GM23248 (cell line): Measurements from ENCODE around the gene OR4X1. TPM values are rescaled to one million over a fixed set of nuclear protein-coding genes. Genes with fewer than 3 reads are reported as not detected.

ENCODE experiments used
- DNase-seq: peaks from one replicate; pipeline ENCODE4 v3.0.0-alpha.2; 2015
- H2AFZ ChIP-seq: fragments of 200-600 bp; sonication (generic); 2 replicates; pipeline ENCODE4 v1.6.1; 2016; ENCODE audit warnings: antibody characterized with exemption
- H3F3A ChIP-seq: fragments of 200-600 bp; sonication (generic); 2 replicates; pipeline ENCODE4 v1.6.1; 2016; ENCODE audit warnings: mild to moderate bottlenecking, antibody characterized with exemption, mixed run types; ENCODE audit not compliant: insufficient read depth
- H3K27ac ChIP-seq: fragments of 200-600 bp; sonication (generic); 2 replicates; pipeline ENCODE4 v1.5.1; 2016; ENCODE audit warnings: mild to moderate bottlenecking
- H3K27me3 ChIP-seq: fragments of 200-600 bp; sonication (generic); replicated peaks from 2 replicates; pipeline ENCODE4 v1.6.1; 2016; ENCODE audit warnings: mild to moderate bottlenecking; ENCODE audit not compliant: insufficient read depth
- H3K36me3 ChIP-seq: fragments of 200-600 bp; sonication (generic); 2 replicates; pipeline ENCODE4 v1.6.1; 2016; ENCODE audit warnings: low read depth, mild to moderate bottlenecking
- H3K4me1 ChIP-seq: fragments of 200-600 bp; sonication (generic); 2 replicates; pipeline ENCODE4 v1.6.1; 2016; ENCODE audit warnings: mild to moderate bottlenecking; ENCODE audit not compliant: insufficient read depth
- H3K4me2 ChIP-seq: fragments of 200-600 bp; sonication (generic); one replicate; pipeline ENCODE4 v1.6.1; 2016; ENCODE audit warnings: mild to moderate bottlenecking; ENCODE audit not compliant: unreplicated experiment
- H3K4me3 ChIP-seq: fragments of 200-600 bp; sonication (generic); 2 replicates; pipeline ENCODE4 v1.5.1; 2016; ENCODE audit warnings: mild to moderate bottlenecking
- H3K79me2 ChIP-seq: fragments of 200-600 bp; sonication (generic); 2 replicates; pipeline ENCODE4 v1.6.1; 2016; ENCODE audit warnings: mild to moderate bottlenecking; ENCODE audit not compliant: insufficient read depth
- H3K9ac ChIP-seq: fragments of 200-600 bp; sonication (generic); 2 replicates; pipeline ENCODE4 v1.6.1; 2016; ENCODE audit warnings: mild to moderate bottlenecking
- H3K9me2 ChIP-seq: fragments of 200-600 bp; sonication (generic); 2 replicates; pipeline ENCODE4 v1.6.1; 2016; ENCODE audit warnings: mixed run types, mild to moderate bottlenecking, moderate library complexity; ENCODE audit not compliant: insufficient read depth
- H3K9me3 ChIP-seq: fragments of 200-600 bp; sonication (generic); one replicate; pipeline ENCODE4 v1.6.1; 2017; ENCODE audit warnings: low read depth
- H4K20me1 ChIP-seq: fragments of 200-600 bp; sonication (generic); 2 replicates; pipeline ENCODE4 v1.6.0; 2016; ENCODE audit not compliant: insufficient read depth
- EZH2 ChIP-seq: fragments of 200-600 bp; sonication (generic); IDR thresholded peaks from 2 replicates; pipeline ENCODE4 v1.6.1; 2018; ENCODE audit warnings: antibody characterized with exemption, mild to moderate bottlenecking; ENCODE audit not compliant: insufficient read depth, poor library complexity, severe bottlenecking
- EZH2phosphoT487 ChIP-seq: fragments of 200-600 bp; sonication (generic); IDR thresholded peaks from 2 replicates; pipeline ENCODE4 v1.6.1; 2018; ENCODE audit warnings: antibody characterized with exemption, moderate library complexity, mild to moderate bottlenecking, low read depth; ENCODE audit not compliant: insufficient read depth
- WGBS, 2 experiments: methylation state at CpG; one replicate each; pipeline ENCODE4 v1.1.6; 2015 to 2017; ENCODE audit warnings: low lambda C conversion rate in 2 of 2, low coverage in 1 of 2; ENCODE audit errors: missing lambda C conversion rate in 2 of 2; 5-methylcytosine and 5-hydroxymethylcytosine counted together
- in situ Hi-C: fragments of 300-500 bp; cut with MboI; formaldehyde crosslinking; loops from 2 replicates; pipeline ENCODE4 v1.15.0; 2020
- polyA plus RNA-seq: library from polyadenylated mRNA; unstranded; fragments of >200 nt; fragmentation: Nextera tagmentation; extraction: Ambion mirVana; gene quantifications from 2 replicates; pipeline ENCODE4 v1.2.1, GENCODE V29; 2016
- total RNA-seq: library from RNA; depleted of rRNA; stranded (reverse); fragments of >200 nt; shearing (Covaris generic); gene quantifications from 2 replicates; pipeline ENCODE4 v1.2.3, GENCODE V29; 2014

The OR4X1 gene
- total and polyA plus RNA-seq, 2 experiments from 2014 or later, result not detected

- H3K4me1 ChIP-seq, result no peaks in the 10 kb centered on the region
- H3K4me2 ChIP-seq, result no peak overlapping the region
- no peaks in the 10 kb centered on the region for H4K20me1 ChIP-seq
- no peaks in the 10 kb centered on the region for H3K9me2 ChIP-seq
- TF ChIP-seq EZH2phosphoT487, result no peak
- TF ChIP-seq EZH2, result no peak
- no peaks in the 10 kb centered on the region for H3F3A ChIP-seq
- no peak overlapping the region for H2AFZ ChIP-seq
- in situ Hi-C loops, result no loop called here
- H3K79me2 ChIP-seq, result no peaks in the 10 kb centered on the region
- no peaks in the 10 kb centered on the region for H3K9me3 ChIP-seq
- no peak overlapping the region for H3K9ac ChIP-seq
- no peak overlapping the region for H3K27ac ChIP-seq
- 4 to 5% methylated on average over 3 of the region's 3 CpGs for whole genome bisulfite sequencing, 2 experiments
- H3K4me3 ChIP-seq, result no peak overlapping the region
- DNase-seq, result no peak
- no peaks in the 10 kb centered on the region for H3K27me3 ChIP-seq
- H3K36me3 ChIP-seq, result no peaks in the 10 kb centered on the region
These were observed 25.9 kb upstream of the OR4X1 start for GRCh38 chr11:48237727-48238126.

GRCh38 chr11:48242501-48242900 is 21.2 kb upstream of the OR4X1 start:
- Histone ChIP-seq H3K27me3 (no peaks in the 10 kb centered on the region), H3K4me3 (no peak overlapping the region), H3F3A (no peaks in the 10 kb centered on the region), H3K79me2 (no peaks in the 10 kb centered on the region), H3K9me2 (no peaks in the 10 kb centered on the region), H3K9ac (no peak overlapping the region), H3K9me3 (no peaks in the 10 kb centered on the region), H3K36me3 (no peaks in the 10 kb centered on the region), H3K4me2 (no peak overlapping the region), H4K20me1 (no peaks in the 10 kb centered on the region), H3K4me1 (no peaks in the 10 kb centered on the region), H3K27ac (no peak overlapping the region), H2AFZ (no peak overlapping the region)
- no peak for TF ChIP-seq EZH2phosphoT487
- no peak for TF ChIP-seq EZH2
- in situ Hi-C loops, result no loop called here
- WGBS, 2 experiments, result 19 to 25% methylated on average over 3 of the region's 3 CpGs
- no peak for DNase-seq

- no peak within 1 kb of the TSS for H2AFZ ChIP-seq
- in situ Hi-C loops, result no loop called here
- H3K27me3 ChIP-seq, result no peaks in the 10 kb centered on the region
- no peak within 1 kb of the TSS for H3K9ac ChIP-seq
- H3K9me2 ChIP-seq, result no peaks in the 10 kb centered on the region
- no peak within 1 kb of the TSS for H3K27ac ChIP-seq
- no peak within 1 kb of the TSS for H3K4me2 ChIP-seq
- no peaks in the 10 kb centered on the region for H4K20me1 ChIP-seq
- no peaks in the 10 kb centered on the region for H3K9me3 ChIP-seq
- H3F3A ChIP-seq, result no peaks in the 10 kb centered on the region
- no peak within 1 kb of the TSS for H3K4me3 ChIP-seq
- H3K4me1 ChIP-seq, result no peaks in the 10 kb centered on the region
- no peaks in the 10 kb centered on the region for H3K36me3 ChIP-seq
- DNase-seq, result no peak
- no peak for TF ChIP-seq EZH2phosphoT487
- no peak for TF ChIP-seq EZH2
- H3K79me2 ChIP-seq, result no peaks in the 10 kb centered on the region
These were observed 18.9 kb upstream of the OR4X1 start, which contains the start of gene OR4X2 for GRCh38 chr11:48244804-48245203. OR4X2 (plus strand) TSS chr11:48245104; CDS start chr11:48245104, 0 bp downstream.

GRCh38 chr11:48248902-48249301 is 14.8 kb upstream of the OR4X1 start:
- no peak overlapping the region for H3K4me2 ChIP-seq
- H3K27ac ChIP-seq, result no peak overlapping the region
- no peaks in the 10 kb centered on the region for H3K36me3 ChIP-seq
- no peak overlapping the region for H3K9ac ChIP-seq
- H3F3A ChIP-seq, result no peaks in the 10 kb centered on the region
- 32 to 33% methylated on average over 1 of the region's 1 CpG for WGBS, 2 experiments
- no peaks in the 10 kb centered on the region for H3K27me3 ChIP-seq
- H3K9me3 ChIP-seq, result no peaks in the 10 kb centered on the region
- no peaks in the 10 kb centered on the region for H4K20me1 ChIP-seq
- DNase-seq, result no peak
- in situ Hi-C loops, result no loop called here
- H2AFZ ChIP-seq, result no peak overlapping the region
- no peak overlapping the region for H3K4me3 ChIP-seq
- H3K79me2 ChIP-seq, result no peaks in the 10 kb centered on the region
- no peaks in the 10 kb centered on the region for H3K9me2 ChIP-seq
- no peaks in the 10 kb centered on the region for H3K4me1 ChIP-seq
- TF ChIP-seq EZH2phosphoT487 (no peak), EZH2 (no peak)

- no peak overlapping the region for H3K4me3 ChIP-seq
- H2AFZ ChIP-seq, result no peak overlapping the region
- H4K20me1 ChIP-seq, result no peaks in the 10 kb centered on the region
- H3K4me2 ChIP-seq, result no peak overlapping the region
- TF ChIP-seq EZH2 (no peak), EZH2phosphoT487 (no peak)
- no peaks in the 10 kb centered on the region for H3K9me3 ChIP-seq
- H3K27ac ChIP-seq, result no peak overlapping the region
- H3K9ac ChIP-seq, result no peak overlapping the region
- no peaks in the 10 kb centered on the region for H3F3A ChIP-seq
- in situ Hi-C loops, result no loop called here
- H3K9me2 ChIP-seq, result no peaks in the 10 kb centered on the region
- H3K4me1 ChIP-seq, result no peaks in the 10 kb centered on the region
- H3K27me3 ChIP-seq, result no peaks in the 10 kb centered on the region
- DNase-seq, result no peak
- no peaks in the 10 kb centered on the region for H3K79me2 ChIP-seq
- whole genome bisulfite sequencing, 2 experiments, result 14 to 38% methylated on average over 2 of the region's 2 CpGs
- H3K36me3 ChIP-seq, result no peaks in the 10 kb centered on the region
These were observed 2.1 kb upstream of the OR4X1 start for GRCh38 chr11:48261600-48261999.
